HepG2 (cell line): ENCODE measurements around the gene FAM120AOS. TPM values are rescaled to one million over a fixed set of nuclear protein-coding genes. Genes with fewer than 3 reads are reported as not detected.

Source experiments
- ATAC-seq: fragments of 200-7000 bp; cut with Tn5 transposase; 3 replicates; pipeline ENCODE4 v1.9.1; 2020; ENCODE audit warnings: mild to moderate bottlenecking, moderate library complexity
- BruUV-seq: library from RNA; stranded (reverse); fragments of 400-500 nt; replicated peaks from 2 replicates; lab custom pipeline; 2021; lab: Mats Ljungman, UMichigan
- CTCF ChIA-PET: fragments of 300-600 bp; formaldehyde crosslinking; extraction: SDS; loops from one replicate; lab custom pipeline; 2021; ENCODE audit warnings: low total read pairs, inconsistent platforms, low intra/inter-chr PET ratio; lab: Yijun Ruan, JAX
- POLR2A ChIA-PET: fragments of 350-600 bp; sonication (Branson Sonifier 250); formaldehyde crosslinking; loops from one replicate; lab custom pipeline; 2020; ENCODE audit warnings: antibody characterized with exemption, inconsistent platforms; lab: Yijun Ruan, JAX
- DNase-seq: peaks from one replicate; pipeline ENCODE4 v3.0.0-alpha.2; 2015; ENCODE audit warnings: low spot score
- FAIRE-seq: peaks from 3 replicates; lab custom pipeline; 2011; peaks lifted over from hg19 to GRCh38; lab: Jason Lieb, UNC
- H2AFZ ChIP-seq: one replicate; pipeline ENCODE4 v1.6.1; 2011; ENCODE audit warnings: low read length, inconsistent platforms
- H3K27ac ChIP-seq: fragments of 300-600 bp; 3 replicates; pipeline ENCODE4 v1.8.0; 2011; ENCODE audit warnings: mixed run types, mild to moderate bottlenecking, mixed read lengths, low read length, inconsistent platforms; ENCODE audit not compliant: insufficient read depth; ENCODE audit errors: extremely low read length
- H3K27me3 ChIP-seq, 2 experiments: fragments of 200-600 bp in 1 of 2; 2 replicates in 1 of 2; 3 replicates in 1 of 2; pipeline versions ENCODE4 v1.6.0 to v1.8.0; 2011; ENCODE audit warnings: low read length in 2 of 2, mild to moderate bottlenecking in 2 of 2, moderate library complexity in 2 of 2, inconsistent platforms in 1 of 2; ENCODE audit not compliant: insufficient read depth in 2 of 2, control insufficient read depth in 1 of 2
- H3K36me3 ChIP-seq, 2 experiments: fragments of 200-600 bp in 1 of 2; replicated peaks in 1 of 2; 2 replicates in 1 of 2; 3 replicates in 1 of 2; pipeline versions ENCODE4 v1.5.1 to v1.8.0; 2011; ENCODE audit warnings: low read length in 2 of 2, inconsistent platforms in 1 of 2; ENCODE audit not compliant: insufficient read depth in 2 of 2, control insufficient read depth in 1 of 2
- H3K4me1 ChIP-seq: 2 replicates; pipeline ENCODE4 v1.5.1; 2012; ENCODE audit warnings: low read length, inconsistent platforms; ENCODE audit not compliant: insufficient read depth
- H3K4me2 ChIP-seq: 2 replicates; pipeline ENCODE4 v1.6.0; 2011; ENCODE audit warnings: low read depth, low read length, inconsistent platforms
- H3K4me3 ChIP-seq, 3 experiments: fragments of 200-600 bp in 1 of 3; sonication (generic), shearing (Covaris generic) in 1 of 3; replicated peaks in 1 of 3; 2 replicates each; pipeline ENCODE4 v1.5.1; 2011 to 2016; ENCODE audit warnings: low read length in 3 of 3, inconsistent platforms in 2 of 3, low read depth in 2 of 3, mild to moderate bottlenecking in 2 of 3, control low read depth in 1 of 3, mixed read lengths in 1 of 3; ENCODE audit not compliant: insufficient read depth in 1 of 3
- H3K79me2 ChIP-seq: one replicate; pipeline ENCODE4 v1.6.1; 2011; ENCODE audit warnings: low read length, inconsistent platforms; ENCODE audit not compliant: insufficient read depth
- H3K9ac ChIP-seq: 2 replicates; pipeline ENCODE4 v1.6.0; 2011; ENCODE audit warnings: mild to moderate bottlenecking, low read depth, low read length, inconsistent platforms; ENCODE audit not compliant: insufficient read depth
- H3K9me3 ChIP-seq: 2 replicates; pipeline ENCODE4 v1.5.1; 2012; ENCODE audit warnings: mild to moderate bottlenecking, low read length
- H4K20me1 ChIP-seq: 2 replicates; pipeline ENCODE4 v1.6.0; 2011; ENCODE audit warnings: inconsistent platforms, mild to moderate bottlenecking, low read length, moderate library complexity; ENCODE audit not compliant: insufficient read depth
- MXD4 ChIP-seq: IDR thresholded peaks from 2 replicates; pipeline ENCODE4 v1.6.1; 2016; ENCODE audit warnings: mild to moderate bottlenecking, missing biosample characterization, missing genetic modification reagents
- NKX3-1 ChIP-seq: sonication (generic); formaldehyde crosslinking; IDR thresholded peaks from 2 replicates; pipeline ENCODE4 v1.5.0; 2020; ENCODE audit warnings: missing genetic modification reagents
- REST ChIP-seq, 2 experiments: IDR thresholded peaks; 2 replicates each; pipeline ENCODE4 v1.6.1; 2011 to 2012; ENCODE audit warnings: low read length in 2 of 2, borderline replicate concordance in 1 of 2, low read depth in 1 of 2, mild to moderate bottlenecking in 1 of 2, moderate library complexity in 1 of 2
- TRIM24 ChIP-seq: sonication (generic); formaldehyde crosslinking; IDR thresholded peaks from 2 replicates; pipeline ENCODE4 v1.8.0; 2022; ENCODE audit warnings: mild to moderate bottlenecking, missing genetic modification reagents
- XBP1 ChIP-seq: sonication (generic); formaldehyde crosslinking; IDR thresholded peaks from 2 replicates; pipeline ENCODE4 v1.5.0; 2020; ENCODE audit warnings: missing genetic modification reagents
- ZFP90 ChIP-seq: sonication (generic); formaldehyde crosslinking; IDR thresholded peaks from 2 replicates; pipeline ENCODE4 v1.8.0; 2022; ENCODE audit warnings: missing genetic modification reagents, mild to moderate bottlenecking, inconsistent platforms, borderline replicate concordance
- ZMYM3 ChIP-seq: sonication (generic); formaldehyde crosslinking; IDR thresholded peaks from 2 replicates; pipeline ENCODE4 v1.5.1; 2020; ENCODE audit warnings: mild to moderate bottlenecking, missing genetic modification reagents
- ZNF143 ChIP-seq: sonication (generic); formaldehyde crosslinking; IDR thresholded peaks from 2 replicates; pipeline ENCODE4 v1.4.0; 2020; ENCODE audit warnings: missing genetic modification reagents
- ZNF251 ChIP-seq: sonication (generic); formaldehyde crosslinking; IDR thresholded peaks from 2 replicates; pipeline ENCODE4 v1.9.0; 2021; ENCODE audit warnings: mild to moderate bottlenecking, missing genetic modification reagents
- ZNF580 ChIP-seq: IDR thresholded peaks from 2 replicates; pipeline ENCODE4 v1.6.1; 2016; ENCODE audit warnings: low read depth, borderline replicate concordance
- ZNF614 ChIP-seq: IDR thresholded peaks from 2 replicates; pipeline ENCODE4 v1.6.1; 2018; ENCODE audit warnings: missing biosample characterization, missing genetic modification reagents, inconsistent platforms, borderline replicate concordance
- ZNF841 ChIP-seq: sonication (generic); formaldehyde crosslinking; IDR thresholded peaks from 2 replicates; pipeline ENCODE4 v1.8.1; 2023; ENCODE audit warnings: missing genetic modification reagents, borderline replicate concordance
- WGBS: methylation state at CpG from one replicate; pipeline ENCODE4 v1.1.6; 2017; ENCODE audit warnings: low lambda C conversion rate; 5-methylcytosine and 5-hydroxymethylcytosine counted together
- in situ Hi-C: cut with HindIII; loops from 2 replicates; pipeline ENCODE4 v1.10.0; 2017; ENCODE audit warnings: low pct_unique_long_range_greater_than_20kb; ENCODE audit not compliant: extremely low pct_ligation_motif_present
- intact Hi-C: fragments of 100-400 bp; cut with micrococcal nuclease; formaldehyde crosslinking; loops from one replicate; pipeline ENCODE4 v1.10.0; 2022; ENCODE audit not compliant: unreplicated experiment
- polyA plus RNA-seq, 8 experiments: library from polyadenylated mRNA; depleted of rRNA in 3 of 8; stranded (reverse) in 7 of 8; unstranded in 1 of 8; fragments of >200 nt; fragmentation: Illumina TruSeq in 4 of 8; extraction: Trizol in 4 of 8; gene quantifications; 2 replicates each; pipeline versions ENCODE4 v1.2.1 to v1.2.3, GENCODE V29; 2011 to 2016; ENCODE audit warnings: low read depth in 4 of 8, missing spikeins in 1 of 8, mixed read lengths in 1 of 8; ENCODE audit not compliant: insufficient read depth in 1 of 8
- total RNA-seq, 5 experiments: library from RNA; depleted of rRNA; stranded (reverse); fragments of >200 nt; fragmentation: Illumina TruSeq; extraction: Trizol; gene quantifications; 2 replicates each; pipeline ENCODE4 v1.2.3, GENCODE V29; 2016; ENCODE audit warnings: low read depth in 1 of 5
- TF ChIP-seq, protein P1 (sequence below): sonication (generic); formaldehyde crosslinking; IDR thresholded peaks from 2 replicates; pipeline ENCODE4 v1.4.0; 2020; ENCODE audit warnings: missing genetic modification reagents, borderline replicate concordance
- TF ChIP-seq, protein P2 (sequence below): sonication (generic); formaldehyde crosslinking; IDR thresholded peaks from 2 replicates; pipeline ENCODE4 v1.9.0; 2021; ENCODE audit warnings: missing genetic modification reagents, borderline replicate concordance

FAM120AOS gene
- total and polyA plus RNA-seq, 2 of the 13 experiments (the other 11 are each of a cell fraction or from before 2014, with no cell fraction given) = 28.2 to 34.6 TPM

DNA sequence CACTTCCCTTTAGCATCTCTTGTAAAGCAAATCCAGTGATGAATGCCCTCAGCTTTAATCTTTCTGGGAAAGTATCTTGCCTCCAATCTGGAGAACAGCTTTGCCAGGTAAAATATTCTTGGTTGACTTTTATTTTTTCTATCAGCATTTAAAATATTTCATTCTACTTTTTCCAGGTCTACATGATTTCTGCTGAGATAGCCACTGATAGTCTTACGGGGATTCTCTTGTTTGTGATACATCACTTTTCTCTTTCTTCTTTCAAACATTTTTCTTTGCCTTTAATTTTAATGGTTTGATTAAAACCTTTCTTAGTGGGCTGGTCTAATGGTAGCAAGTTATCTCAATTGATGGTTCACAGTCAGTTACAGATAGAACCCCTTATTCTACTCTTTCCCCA lies 35.8 kb downstream of the FAM120AOS start:
- no peak overlapping the region for H3K27ac ChIP-seq
- intact Hi-C loops = no loop called here
- ChIA-PET CTCF (no interaction called here), POLR2A (no interaction called here)
- H4K20me1 ChIP-seq = no peaks in the 10 kb centered on the region
- no peaks in the 10 kb centered on the region for H3K36me3 ChIP-seq
- H3K9ac ChIP-seq = no peak overlapping the region
- no TSS peak for BruUV-seq
- ATAC-seq = no peak
- H2AFZ ChIP-seq = no peak overlapping the region
- no peak for DNase-seq
- H3K4me1 ChIP-seq = no peaks in the 10 kb centered on the region
- H3K9me3 ChIP-seq = no peaks in the 10 kb centered on the region; the same call in none of the 2 replicates
- in situ Hi-C loops = no loop called here
- H3K4me2 ChIP-seq = no peak overlapping the region
- FAIRE-seq = no peak
- WGBS = 83% methylated on average over 1 of the region's 1 CpG
- H3K4me3 ChIP-seq = no peak overlapping the region
- TF ChIP-seq ZMYM3 (CRISPR knock-in tag) = no peak
- no peak for TF ChIP-seq MXD4 (CRISPR knock-in tag)
- no peak for TF ChIP-seq ZNF580 (CRISPR knock-in tag)
- TF ChIP-seq XBP1 (CRISPR knock-in tag) = no peak
- TF ChIP-seq, protein P1, sequence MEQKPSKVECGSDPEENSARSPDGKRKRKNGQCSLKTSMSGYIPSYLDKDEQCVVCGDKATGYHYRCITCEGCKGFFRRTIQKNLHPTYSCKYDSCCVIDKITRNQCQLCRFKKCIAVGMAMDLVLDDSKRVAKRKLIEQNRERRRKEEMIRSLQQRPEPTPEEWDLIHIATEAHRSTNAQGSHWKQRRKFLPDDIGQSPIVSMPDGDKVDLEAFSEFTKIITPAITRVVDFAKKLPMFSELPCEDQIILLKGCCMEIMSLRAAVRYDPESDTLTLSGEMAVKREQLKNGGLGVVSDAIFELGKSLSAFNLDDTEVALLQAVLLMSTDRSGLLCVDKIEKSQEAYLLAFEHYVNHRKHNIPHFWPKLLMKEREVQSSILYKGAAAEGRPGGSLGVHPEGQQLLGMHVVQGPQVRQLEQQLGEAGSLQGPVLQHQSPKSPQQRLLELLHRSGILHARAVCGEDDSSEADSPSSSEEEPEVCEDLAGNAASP = no peak
- TF ChIP-seq ZNF614 (CRISPR knock-in tag) = no peak
- no peak for TF ChIP-seq NKX3-1 (CRISPR knock-in tag)
- TF ChIP-seq TRIM24 (CRISPR knock-in tag) = no peak
- TF ChIP-seq REST (IDR thresholded peaks at IDR 0.05; ENCODE audit: borderline replicate concordance in 1 of 2, low read depth in 1 of 2, low read length in 2 of 2) = no peak
- TF ChIP-seq ZNF841 (CRISPR knock-in tag) = no peak
- TF ChIP-seq, protein P2, sequence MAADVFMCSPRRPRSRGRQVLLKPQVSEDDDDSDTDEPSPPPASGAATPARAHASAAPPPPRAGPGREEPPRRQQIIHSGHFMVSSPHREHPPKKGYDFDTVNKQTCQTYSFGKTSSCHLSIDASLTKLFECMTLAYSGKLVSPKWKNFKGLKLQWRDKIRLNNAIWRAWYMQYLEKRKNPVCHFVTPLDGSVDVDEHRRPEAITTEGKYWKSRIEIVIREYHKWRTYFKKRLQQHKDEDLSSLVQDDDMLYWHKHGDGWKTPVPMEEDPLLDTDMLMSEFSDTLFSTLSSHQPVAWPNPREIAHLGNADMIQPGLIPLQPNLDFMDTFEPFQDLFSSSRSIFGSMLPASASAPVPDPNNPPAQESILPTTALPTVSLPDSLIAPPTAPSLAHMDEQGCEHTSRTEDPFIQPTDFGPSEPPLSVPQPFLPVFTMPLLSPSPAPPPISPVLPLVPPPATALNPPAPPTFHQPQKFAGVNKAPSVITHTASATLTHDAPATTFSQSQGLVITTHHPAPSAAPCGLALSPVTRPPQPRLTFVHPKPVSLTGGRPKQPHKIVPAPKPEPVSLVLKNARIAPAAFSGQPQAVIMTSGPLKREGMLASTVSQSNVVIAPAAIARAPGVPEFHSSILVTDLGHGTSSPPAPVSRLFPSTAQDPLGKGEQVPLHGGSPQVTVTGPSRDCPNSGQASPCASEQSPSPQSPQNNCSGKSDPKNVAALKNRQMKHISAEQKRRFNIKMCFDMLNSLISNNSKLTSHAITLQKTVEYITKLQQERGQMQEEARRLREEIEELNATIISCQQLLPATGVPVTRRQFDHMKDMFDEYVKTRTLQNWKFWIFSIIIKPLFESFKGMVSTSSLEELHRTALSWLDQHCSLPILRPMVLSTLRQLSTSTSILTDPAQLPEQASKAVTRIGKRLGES (CRISPR knock-in tag) = no peak
- no peak for TF ChIP-seq ZFP90 (CRISPR knock-in tag)
- no peak for TF ChIP-seq ZNF251
- no peak for TF ChIP-seq ZNF143 (CRISPR knock-in tag)
- H3K79me2 ChIP-seq = no peaks in the 10 kb centered on the region
- no peaks in the 10 kb centered on the region for H3K27me3 ChIP-seq
